Activated CD4-positive, CD25-positive, alpha-beta regulatory T cell treated with anti-CD3 and anti-CD28 coated beads, Interleukin-2, amount 50 U/mL, for 24 hours (primary cell): ENCODE data around the gene TSPYL2.

ENCODE experiments used
- ATAC-seq, 2 donors: fragments of 150-1000 bp; cut with Tn5 transposase; one replicate each; pipeline ENCODE4 v1.10.0; 2021; ENCODE audit warnings: mild to moderate bottlenecking in 1 of 2, moderate library complexity in 1 of 2

TSPYL2 gene

DNA sequence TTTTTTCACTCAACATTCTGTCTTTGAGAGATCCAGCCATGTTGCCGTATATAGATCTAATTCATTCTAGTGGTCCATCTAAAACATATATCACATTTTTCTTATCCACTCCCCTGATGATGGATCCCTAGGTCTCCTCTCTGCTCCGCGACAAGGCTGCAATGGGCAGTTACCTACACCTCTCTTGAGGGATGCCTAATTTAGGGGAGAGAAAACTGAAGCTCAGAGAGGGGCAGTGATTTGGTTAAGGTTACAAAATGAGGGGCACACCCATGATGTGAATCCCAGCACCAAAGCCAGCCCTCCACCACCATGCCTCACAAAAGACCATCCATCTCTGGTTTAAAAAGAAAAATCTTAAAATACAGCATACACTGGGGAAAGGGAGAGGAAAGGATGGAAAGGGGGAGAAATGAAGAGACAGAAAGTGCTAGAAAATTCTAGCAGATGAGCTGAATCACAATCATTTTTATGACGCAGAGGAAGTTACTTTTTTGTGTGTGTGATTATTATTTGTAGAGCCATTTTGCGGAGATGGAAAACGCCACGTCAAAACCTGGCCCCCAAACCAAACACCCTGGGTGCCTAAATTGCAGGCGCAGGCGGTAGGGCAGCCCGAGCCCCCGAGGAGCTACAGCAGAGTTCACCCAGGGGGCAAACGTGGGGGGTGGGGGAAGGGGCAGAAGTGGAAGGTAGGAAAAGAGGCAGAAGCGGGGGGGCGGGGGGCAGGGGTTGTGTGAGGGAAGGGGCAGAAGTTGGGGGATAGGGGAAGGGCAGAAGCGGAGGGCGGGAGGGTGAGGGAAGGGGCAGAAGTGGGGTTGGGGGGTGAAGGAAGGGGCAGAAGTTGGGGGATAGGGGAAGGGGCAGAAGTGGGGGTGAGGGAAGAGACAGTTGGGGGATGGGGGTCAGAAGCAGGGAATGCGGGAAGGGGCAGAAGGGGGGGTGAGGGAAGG lies 1.3 kb upstream of the TSPYL2 start:
- no peak for ATAC-seq

DNA sequence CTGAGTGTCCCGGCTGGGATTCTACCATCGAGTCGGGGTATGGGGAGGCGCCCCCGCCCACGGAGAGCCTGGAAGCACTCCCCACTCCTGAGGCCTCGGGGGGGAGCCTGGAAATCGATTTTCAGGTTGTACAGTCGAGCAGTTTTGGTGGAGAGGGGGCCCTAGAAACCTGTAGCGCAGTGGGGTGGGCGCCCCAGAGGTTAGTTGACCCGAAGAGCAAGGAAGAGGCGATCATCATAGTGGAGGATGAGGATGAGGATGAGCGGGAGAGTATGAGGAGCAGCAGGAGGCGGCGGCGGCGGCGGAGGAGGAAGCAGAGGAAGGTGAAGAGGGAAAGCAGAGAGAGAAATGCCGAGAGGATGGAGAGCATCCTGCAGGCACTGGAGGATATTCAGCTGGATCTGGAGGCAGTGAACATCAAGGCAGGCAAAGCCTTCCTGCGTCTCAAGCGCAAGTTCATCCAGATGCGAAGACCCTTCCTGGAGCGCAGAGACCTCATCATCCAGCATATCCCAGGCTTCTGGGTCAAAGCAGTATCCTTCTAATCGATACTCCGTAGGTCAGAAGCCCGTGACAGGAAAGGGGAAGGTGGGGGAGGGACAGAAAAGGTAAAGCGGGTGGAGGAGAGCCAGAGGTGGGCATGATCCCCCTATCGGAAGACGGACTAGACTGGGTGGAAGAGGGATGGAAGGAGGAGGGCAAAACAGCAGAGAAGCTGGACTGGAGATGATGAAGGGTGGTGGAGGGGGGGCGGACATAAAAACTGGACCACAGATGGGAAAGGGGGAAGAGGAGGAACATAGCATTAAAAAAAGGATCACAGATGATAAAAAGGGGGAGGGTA lies 828 bp downstream of the TSPYL2 start:
- no peak for ATAC-seq

DNA sequence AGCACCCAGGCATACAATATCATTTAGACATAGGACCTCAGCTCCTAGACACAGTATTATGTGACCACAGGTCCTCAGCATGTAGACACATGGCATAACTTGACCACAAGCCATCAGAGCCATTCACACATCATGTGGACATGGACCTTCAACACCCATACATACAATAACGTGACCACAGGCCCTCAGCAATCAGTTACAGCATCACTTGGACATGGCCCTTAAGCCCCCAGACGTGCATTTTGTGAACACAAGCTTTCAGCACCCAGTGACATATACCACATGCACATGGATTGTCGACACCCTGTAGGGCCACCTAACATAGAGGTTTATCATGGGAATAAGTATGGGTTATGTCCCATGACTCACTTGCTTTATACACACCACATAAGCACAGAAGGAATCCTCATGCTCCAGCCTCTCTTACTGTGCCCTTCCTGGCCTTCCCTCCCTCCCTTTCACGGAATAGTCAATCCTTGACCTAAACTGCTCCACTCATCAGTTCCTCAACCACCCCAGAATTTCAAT lies 1.9 kb downstream of the TSPYL2 start:
- ATAC-seq, result no peak

DNA sequence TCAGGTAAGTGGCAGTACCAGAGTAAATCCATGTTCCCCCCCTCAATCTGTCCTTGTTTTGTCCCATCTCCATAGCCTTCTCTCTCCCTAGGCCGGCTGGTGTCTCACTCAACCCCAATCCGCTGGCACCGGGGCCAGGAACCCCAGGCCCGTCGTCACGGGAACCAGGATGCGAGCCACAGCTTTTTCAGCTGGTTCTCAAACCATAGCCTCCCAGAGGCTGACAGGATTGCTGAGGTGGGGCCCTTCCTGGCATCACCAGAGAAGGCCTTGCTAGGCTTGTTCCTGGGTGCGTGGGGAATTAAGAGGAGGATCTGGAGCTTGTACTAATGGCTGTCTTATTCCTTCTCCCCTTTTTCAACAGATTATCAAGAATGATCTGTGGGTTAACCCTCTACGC lies 2.7 kb downstream of the TSPYL2 start:
- no peak for ATAC-seq

DNA sequence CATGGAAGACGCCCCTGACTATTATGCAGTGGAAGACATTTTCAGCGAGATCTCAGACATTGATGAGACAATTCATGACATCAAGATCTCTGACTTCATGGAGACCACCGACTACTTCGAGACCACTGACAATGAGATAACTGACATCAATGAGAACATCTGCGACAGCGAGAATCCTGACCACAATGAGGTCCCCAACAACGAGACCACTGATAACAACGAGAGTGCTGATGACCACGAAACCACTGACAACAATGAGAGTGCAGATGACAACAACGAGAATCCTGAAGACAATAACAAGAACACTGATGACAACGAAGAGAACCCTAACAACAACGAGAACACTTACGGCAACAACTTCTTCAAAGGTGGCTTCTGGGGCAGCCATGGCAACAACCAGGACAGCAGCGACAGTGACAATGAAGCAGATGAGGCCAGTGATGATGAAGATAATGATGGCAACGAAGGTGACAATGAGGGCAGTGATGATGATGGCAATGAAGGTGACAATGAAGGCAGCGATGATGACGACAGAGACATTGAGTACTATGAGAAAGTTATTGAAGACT lies 3.6 kb downstream of the TSPYL2 start:
- ATAC-seq, result no peak

DNA sequence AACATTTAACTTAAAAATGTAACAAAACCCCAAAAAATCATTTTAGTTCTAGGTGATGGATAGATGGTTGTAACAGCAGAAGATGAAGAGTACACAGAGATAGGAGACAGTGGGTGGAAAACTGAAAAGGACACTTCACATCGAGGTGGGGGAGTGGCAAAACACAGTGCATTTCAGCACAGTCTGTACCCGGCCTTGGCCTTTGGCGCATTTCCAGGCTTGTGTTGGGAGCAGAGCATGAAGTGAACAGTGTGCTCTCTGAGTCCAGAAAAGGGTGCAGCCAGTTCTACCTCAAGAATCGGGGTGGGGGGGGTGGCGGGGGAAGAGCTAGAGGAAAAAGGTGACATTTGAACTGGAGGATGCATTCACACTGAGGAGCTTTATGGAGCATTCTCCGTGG lies 4.3 kb downstream of the TSPYL2 start:
- no peak for ATAC-seq

DNA sequence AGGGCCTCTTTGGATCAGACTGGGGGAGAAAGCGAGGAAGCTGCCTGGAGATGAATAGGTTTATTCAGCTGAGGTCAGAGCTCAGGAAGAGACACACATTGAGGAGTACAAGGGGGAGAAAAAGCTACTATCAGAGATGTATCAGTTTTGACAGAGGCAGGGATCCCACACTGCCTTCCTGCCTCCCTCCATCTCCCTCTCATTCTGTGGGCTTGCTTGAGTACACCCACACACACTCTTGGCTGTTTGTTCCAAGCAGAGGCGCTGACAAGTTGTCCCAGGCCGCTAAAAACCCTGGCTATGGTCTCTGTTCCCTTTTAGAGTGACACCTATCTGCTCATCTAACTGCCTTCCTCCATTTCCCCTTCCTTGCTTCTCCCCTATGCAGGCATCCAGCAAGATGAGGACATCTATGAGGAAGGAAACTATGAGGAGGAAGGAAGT lies 5.2 kb downstream of the TSPYL2 start:
- no peak for ATAC-seq

DNA sequence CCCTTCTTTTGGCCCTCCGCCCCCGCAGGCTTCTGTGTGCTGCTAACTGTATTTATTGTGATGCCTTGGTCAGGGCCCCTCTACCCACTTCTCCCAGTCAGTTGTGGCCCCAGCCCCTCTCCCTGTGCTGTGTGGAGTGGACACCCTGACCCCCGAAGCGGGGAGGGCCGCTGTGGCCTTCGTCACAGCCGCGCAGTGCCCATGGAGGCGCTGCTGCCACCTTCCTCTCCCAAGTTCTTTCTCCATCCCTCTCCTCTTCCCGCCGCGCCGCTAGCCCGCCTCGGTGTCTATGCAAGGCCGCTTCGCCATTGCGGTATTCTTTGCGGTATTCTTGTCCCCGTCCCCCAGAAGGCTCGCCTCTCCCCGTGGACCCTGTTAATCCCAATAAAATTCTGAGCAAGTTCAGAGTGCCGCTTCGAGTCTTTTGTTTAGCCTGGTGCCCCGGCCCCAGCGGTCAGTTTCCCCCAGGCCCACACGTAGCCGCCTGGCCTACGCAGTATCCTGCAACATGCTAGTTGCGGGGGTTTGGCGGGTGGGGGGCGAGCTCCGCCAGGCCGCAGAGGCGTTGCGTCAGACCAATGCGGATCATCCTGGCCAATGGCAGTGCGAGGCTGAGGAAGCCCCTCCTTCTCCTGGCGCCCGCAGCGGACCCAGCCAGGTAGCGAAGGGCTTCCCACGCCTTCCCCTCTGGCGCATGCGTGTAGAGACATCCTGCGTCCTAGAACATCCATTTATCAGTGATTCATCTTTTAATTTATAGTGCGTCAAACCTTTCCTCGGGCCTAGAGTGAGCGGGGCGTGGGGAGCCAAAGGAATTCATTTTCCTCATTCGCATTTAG lies 6.2 kb downstream of the TSPYL2 start:
- peak; percentile 61 to 71 for ATAC-seq

DNA sequence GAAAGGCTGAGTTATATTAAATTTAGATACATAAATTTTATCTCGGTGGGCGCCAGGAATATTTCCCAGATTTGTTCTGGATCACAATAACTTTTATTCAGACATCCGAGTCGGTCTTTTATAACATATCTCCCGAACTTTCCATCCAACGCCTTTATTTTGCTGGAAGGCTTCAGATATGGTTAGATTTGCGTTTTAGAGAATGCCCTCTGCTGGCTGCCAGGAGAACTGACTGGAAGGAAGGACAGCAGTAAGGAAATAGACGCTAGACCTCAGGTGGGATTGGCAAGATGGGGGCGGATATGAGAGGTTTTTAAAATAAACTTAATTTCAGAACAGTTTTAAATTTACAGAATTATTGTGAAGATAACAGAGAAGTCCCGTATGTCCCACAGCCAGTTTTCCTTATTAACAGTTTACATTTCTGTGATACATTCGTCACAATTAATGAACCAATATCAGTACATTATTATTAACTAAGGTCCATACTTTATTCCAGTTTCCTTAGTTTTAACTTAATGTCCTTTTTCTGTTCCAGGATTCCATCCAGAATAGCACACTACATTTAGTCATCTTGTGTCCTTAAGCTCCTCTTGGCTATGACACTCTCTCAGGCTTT lies 7.2 kb downstream of the TSPYL2 start:
- no peak for ATAC-seq

DNA sequence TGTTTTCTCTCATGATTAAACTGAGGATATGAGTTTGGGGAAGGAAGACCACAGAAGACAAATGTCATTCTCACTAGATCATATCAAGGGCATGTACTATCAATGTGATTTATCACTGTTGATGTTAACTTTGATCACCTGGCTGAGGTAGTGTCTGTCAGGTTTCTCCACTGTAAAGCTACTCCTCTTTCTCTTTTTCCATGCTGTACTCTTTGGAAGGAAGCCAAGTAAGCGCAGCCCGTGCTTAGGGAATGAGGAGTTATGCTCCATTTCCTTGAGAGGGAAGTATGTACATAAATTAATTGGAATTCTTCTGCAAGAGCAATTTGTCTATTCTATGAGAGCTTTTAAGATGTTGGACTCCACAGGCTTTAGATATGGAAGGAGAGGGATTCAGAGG lies 7.8 kb downstream of the TSPYL2 start:
- ATAC-seq, result no peak

DNA sequence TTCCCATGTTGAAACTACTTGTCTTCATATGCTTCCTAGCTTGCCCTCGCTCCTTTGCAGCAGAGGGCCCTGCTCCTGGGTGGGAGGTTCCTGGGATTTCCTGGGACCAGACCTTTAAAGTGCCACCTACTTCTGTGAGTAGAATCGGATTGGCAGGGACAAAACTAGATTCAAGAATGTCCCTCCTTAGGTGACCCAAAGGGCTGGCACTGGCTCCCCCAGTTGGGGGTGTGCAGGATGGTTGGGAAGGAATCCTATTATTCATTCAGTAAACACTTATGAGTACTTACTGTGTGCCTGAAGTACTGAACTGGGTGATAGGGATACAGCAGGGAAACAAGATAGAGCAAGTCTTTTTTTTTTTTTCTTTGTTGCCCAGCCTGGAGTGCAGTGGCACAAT lies 9.2 kb downstream of the TSPYL2 start:
- no peak for ATAC-seq

DNA sequence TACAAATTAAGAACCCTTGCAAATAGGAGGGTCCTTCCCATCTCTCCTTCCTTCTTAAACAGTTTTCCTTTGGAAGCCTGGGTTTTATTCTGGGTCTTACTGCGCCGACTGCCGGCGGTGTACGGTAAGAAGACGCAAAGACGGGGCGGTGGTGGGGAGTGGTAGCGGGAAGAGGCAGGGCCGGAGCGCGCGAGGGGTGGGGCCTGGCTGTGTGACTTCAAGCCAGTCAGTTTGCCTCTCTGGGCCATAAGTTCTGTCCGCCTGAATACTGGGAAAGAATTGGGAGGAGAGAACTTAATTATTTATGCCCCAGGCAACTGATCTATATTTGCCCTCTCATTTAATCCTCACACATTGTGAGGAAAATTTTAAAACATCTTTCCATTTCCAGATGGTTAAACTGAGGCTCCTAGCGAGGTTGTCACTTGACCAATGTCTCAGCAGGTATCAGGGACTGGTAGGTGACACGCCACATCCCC lies 11.0 kb downstream of the TSPYL2 start:
- ATAC-seq, result peak; percentile 62 to 65

DNA sequence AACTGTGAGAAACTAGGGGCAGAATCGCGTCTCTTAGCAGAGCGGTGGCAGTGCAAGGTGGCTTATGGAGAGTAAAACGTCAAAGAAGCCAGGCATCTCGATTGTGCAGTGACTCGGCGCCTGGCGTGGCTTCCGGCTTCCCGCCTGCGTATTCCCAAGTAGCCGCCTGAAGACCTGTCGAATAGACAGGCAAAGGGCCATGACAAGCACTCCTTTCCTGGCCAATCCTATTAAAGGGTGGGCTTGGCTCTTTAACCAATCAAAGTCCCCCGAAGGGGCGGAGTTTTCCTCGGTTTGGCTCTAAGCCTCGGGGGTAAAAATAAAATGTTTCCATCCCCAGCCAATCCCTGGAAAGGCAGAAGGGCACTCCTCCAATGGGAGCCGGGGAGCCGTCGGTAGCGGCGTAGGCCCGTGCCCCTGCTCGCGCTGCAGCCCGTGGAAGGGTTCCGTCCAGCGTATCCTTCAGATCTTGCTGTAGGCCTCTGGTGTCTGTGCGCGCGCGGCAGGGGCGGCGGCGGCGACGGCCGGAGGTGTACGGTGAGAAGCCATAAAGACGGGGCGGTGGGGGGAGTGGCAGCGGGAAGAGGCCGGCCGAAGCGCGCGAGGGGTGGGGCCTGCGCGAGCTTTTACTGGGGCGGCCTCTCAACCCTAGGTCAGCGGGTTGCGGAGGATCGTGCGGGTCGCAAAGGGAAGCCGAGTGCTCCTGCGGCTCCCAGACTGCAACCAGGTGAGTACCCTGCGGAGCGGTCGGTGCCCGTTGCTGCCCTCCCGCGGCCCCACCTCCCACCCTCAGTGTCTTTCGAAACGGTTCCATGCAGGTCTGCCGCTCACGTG lies 11.8 kb downstream of the TSPYL2 start, which contains the start of gene KANTR:
KANTR (plus strand) TSS at position 395 of the 834 bp plus-strand sequence. CDS start 30,131 bp downstream, outside the sequence.
- peak; percentile 82 to 85 for ATAC-seq

DNA sequence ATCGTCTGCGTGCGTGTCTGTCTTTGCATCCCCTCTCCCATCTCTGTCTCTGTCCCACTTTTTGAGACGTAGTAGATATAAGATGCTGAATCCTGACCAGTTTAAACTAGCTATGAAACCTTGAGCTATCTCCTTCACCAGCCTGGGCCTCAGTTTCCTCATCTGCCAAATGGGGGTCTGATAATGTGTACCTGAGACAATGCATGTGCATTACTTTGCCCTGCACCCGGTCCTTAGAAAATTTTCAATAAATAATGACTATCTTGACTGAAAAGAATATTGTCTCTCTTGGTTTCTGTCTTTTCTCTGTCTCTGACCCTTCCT lies 12.4 kb downstream of the TSPYL2 start:
- ATAC-seq, result no peak

DNA sequence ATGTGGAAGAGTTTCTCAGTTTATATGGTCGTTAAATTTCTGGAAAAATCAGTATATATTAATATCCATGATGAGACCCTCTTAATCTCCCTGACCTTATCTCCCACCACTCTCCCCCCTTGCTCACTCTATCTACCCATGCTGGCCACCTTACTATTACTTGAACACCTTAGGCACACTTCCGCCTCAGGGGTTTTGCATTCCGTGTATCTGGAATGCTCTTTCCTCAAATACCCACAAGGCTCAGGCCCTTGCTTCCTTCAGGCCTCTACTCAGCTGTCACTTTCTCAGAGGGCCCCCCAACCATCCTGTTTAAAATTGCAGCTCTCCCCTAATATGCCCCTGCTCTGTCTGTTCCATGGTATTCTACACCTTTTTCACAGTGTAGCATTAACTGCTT lies 13.6 kb downstream of the TSPYL2 start:
- no peak for ATAC-seq

DNA sequence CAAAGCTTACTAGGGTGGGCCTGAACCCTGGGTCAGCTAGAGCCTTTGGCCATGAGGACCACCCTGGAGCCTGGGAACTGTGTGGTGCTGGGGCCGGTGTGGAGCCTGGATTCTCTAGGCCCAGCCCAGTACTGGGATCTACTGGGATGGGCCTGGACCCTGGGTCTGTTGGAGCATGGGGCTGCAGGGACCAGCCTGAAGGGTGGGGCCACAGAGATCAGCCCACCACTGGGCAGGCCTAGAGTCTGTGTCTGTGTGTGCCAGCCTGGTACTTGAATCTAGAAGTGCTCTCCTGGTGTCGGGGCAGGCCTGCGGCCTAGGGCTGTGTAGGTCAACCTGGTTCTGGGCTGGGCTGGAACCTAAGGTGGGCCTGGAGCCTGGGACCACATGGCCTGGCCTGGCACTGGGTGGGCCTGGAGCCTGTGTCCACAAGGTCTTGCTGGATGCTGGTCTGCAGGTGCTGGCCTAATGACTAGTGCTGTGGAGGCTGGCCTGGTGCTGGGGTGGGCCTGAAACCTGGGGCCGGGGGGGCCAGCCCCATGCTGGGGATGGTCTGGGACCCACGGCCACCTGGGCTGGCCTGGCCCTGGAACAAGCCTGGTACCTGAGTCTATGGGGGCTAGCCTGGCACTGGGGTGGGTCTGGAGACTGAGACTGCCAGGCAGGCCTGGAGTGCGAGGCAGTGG lies 32.8 kb downstream of the TSPYL2 start:
- ATAC-seq, result no peak

DNA sequence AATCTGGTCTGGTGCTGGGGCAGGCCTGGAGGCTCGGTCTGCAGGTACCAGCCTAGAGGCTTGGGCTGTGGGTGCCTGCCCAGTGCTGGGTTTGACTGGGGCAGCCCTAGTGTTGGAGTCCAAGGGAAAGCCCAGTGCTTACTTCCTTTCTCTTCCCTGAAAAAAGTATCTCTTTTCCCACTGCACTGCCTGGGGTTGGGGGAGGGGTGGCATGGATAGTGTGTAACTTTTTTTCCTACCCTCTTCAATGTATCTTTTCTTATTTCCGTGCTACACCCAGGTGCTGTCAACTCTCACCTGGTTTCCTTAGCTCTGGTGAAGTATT lies 33.3 kb downstream of the TSPYL2 start:
- ATAC-seq, result no peak

DNA sequence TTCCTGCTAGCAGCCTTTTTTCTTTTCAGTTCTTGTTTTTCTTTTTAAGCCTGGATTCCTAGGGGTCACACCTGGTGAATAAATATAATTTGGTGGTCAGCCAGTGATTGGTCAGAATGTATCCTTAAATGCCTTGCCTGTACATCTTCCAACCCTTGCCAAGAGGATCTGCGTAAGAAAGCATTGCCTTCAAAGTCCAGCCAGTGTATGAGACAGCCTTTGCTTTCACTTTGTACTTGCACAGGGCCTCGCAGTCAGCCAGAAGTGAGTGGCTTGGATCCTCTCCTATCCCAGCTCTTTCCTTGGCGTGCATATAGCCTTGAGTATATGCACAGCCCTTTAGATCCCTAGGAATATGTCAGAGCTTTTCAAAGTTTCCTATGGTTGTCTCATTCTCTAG lies 33.9 kb downstream of the TSPYL2 start:
- no peak for ATAC-seq

DNA sequence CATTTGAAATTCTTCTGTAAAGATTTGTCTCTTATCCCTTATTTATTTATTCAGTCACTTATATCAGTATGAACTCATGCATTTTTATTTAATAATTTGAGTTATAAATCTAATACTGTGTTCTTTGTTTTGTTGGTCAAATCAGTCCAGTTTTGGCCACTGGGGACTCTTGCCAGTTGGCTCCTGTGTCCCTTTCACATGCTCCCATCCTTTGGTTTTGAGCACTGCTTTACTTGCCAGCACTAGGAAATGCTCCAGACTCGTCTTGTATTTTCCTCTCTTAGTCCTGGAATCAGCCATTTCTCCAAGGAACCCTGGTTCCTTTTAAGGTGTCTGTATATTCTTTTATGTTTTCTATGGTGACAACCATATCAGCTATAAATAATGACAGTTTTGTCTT lies 39.8 kb downstream of the TSPYL2 start:
- ATAC-seq, result no peak

DNA sequence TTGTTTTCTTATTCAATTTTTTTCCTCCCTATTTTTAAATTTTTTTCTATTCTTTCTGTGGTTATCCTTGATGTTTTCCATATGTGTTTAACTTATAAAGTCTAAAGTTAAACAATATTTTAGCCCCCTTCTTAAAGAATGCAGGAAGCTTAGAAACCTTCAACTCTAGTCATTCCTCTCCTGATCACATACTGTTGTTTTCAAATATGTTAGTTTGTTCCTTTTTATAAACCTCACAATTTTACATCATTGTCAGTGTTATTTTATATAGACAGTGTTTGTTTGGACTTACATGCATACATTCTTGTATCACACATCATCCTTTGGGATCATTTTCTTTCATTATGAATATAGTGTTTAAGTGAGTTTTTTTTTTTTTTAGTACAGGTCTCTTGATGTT lies 43.3 kb downstream of the TSPYL2 start:
- ATAC-seq, result no peak
